ENCODE results near the gene ZNF48.

- TF ChIP-seq CTCF (IDR thresholded peaks at IDR 0.05; ENCODE audit: low read depth, low read length): no peak
- no peak for TF ChIP-seq MAX (IDR thresholded peaks at IDR 0.05; ENCODE audit: low read depth, low read length)
These were observed 15.9 kb upstream of the ZNF48 start for GRCh38 chr16:30379158-30379783.

Measured in NB4 (cell line).